Cardiac muscle cell (in vitro differentiated cells and primary cell): Measurements from ENCODE around the gene KLF15. TPM values are rescaled to one million over a fixed set of nuclear protein-coding genes. Genes with fewer than 3 reads are reported as not detected.
A peak's percentile ranks its signal among the peaks of the same experiment; 100 is the strongest.

Source experiments
- DNase-seq, 2 donors: peaks; one replicate each; pipeline versions ENCODE4 v3.0.0 to v3.0.0-alpha.2; 2010 to 2017; ENCODE audit warnings: low read depth in 1 of 2, low spot score in 1 of 2
- H3K27ac ChIP-seq: fragments of 200-600 bp; sonication (generic); 2 replicates; pipeline ENCODE4 v1.5.1; 2016
- H3K27me3 ChIP-seq: fragments of 200-600 bp; sonication (generic); 2 replicates; pipeline ENCODE4 v1.6.0; 2016; ENCODE audit warnings: control low read depth
- H3K36me3 ChIP-seq: fragments of 200-600 bp; sonication (generic); 2 replicates; pipeline ENCODE4 v1.5.1; 2016; ENCODE audit warnings: control low read depth
- H3K4me1 ChIP-seq: fragments of 200-600 bp; sonication (generic); 2 replicates; pipeline ENCODE4 v1.8.1; 2017; ENCODE audit warnings: low read depth, mild to moderate bottlenecking, mixed run types
- H3K4me3 ChIP-seq: fragments of 200-600 bp; sonication (generic); 2 replicates; pipeline ENCODE4 v1.5.1; 2016; ENCODE audit warnings: mild to moderate bottlenecking
- H3K9me3 ChIP-seq: fragments of 200-600 bp; sonication (generic); 2 replicates; pipeline ENCODE4 v1.5.1; 2017; ENCODE audit warnings: low read depth, mild to moderate bottlenecking, control low read depth
- CTCF ChIP-seq: IDR thresholded peaks from 2 replicates; pipeline ENCODE4 v1.5.1; 2012; ENCODE audit warnings: low read depth, mild to moderate bottlenecking, low read length
- polyA plus RNA-seq: library from polyadenylated mRNA; unstranded; fragments of >200 nt; fragmentation: Nextera tagmentation; extraction: Ambion mirVana; gene quantifications from 2 replicates; pipeline ENCODE4 v1.2.1, GENCODE V29; 2016
- total RNA-seq: library from RNA; depleted of rRNA; stranded (reverse); fragments of >200 nt; gene quantifications from 2 replicates; pipeline ENCODE4 v1.2.3, GENCODE V29; 2016

The KLF15 gene
- total and polyA plus RNA-seq, 2 experiments from 2014 or later = 0.75 to 16.5 TPM

DNA sequence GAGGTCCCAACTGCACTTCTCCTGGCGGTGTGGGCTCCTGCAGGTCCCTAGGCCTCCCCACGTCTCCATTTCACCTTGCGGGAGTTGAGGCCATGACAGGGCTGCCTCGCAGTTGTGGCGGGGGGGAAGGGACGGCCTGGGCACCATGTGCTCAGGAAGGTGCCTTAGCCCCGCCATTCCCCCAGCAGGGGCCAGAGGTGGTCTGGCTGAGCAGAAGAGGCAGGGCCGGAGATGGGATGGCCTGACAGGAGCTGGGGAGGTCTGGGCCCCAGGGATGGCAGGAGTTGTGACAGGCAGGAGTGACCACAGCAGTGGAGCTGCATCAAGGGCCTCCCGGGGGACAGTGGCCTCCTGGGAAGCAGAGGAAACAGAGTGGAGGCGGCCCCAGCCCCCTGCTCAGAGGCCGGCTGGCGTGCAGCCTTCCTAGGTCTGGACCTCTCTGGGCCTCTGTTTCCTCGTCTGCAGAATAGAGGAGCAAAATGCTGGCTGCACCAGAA is 18.7 kb upstream of the KLF15 start:
- DNase-seq = no peak
- H3K4me1 ChIP-seq = no peaks in the 10 kb centered on the region
- H3K9me3 ChIP-seq = no peaks in the 10 kb centered on the region
- H3K27me3 ChIP-seq = no peaks in the 10 kb centered on the region
- H3K4me3 ChIP-seq = no peak overlapping the region
- TF ChIP-seq CTCF = no peak
- no peaks in the 10 kb centered on the region for H3K36me3 ChIP-seq
- no peak overlapping the region for H3K27ac ChIP-seq

GRCh38 chr3:126373682-126374601 is 16.7 kb upstream of the KLF15 start:
- no peaks in the 10 kb centered on the region for H3K27me3 ChIP-seq
- H3K9me3 ChIP-seq = no peaks in the 10 kb centered on the region
- DNase-seq = peak; percentile 28 to 83
- H3K4me1 ChIP-seq = no peaks in the 10 kb centered on the region
- H3K4me3 ChIP-seq = no peak overlapping the region
- no peaks in the 10 kb centered on the region for H3K36me3 ChIP-seq
- H3K27ac ChIP-seq = no peak overlapping the region
- no peak for TF ChIP-seq CTCF

DNA sequence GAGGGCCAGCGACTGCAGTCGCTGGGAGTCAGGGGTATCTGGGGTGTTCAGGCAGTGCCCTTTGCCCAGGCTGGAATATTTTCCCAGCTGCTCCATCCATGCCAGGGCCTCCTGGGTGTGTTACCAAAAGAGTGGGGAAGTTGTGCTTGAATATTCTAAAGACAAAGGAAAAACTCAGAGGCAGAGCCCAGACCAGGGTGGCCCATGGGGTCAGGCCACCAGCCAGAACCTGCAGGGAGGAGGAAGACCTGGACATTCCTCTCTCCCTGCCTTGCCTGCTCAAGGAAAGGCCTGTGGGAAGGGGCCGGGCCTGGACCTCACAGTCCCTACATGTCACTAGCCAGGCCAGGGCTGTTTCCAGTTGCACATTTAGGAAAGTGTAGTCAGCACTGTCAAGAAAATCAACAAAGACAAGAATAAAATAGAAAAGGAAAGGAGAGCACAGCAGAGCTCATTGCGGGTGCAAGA is 16.0 kb upstream of the KLF15 start:
- Histone ChIP-seq H3K36me3 (no peaks in the 10 kb centered on the region), H3K4me1 (no peaks in the 10 kb centered on the region), H3K27me3 (no peaks in the 10 kb centered on the region), H3K9me3 (no peaks in the 10 kb centered on the region), H3K4me3 (no peak overlapping the region), H3K27ac (no peak overlapping the region)
- no peak for DNase-seq
- TF ChIP-seq CTCF = no peak

DNA sequence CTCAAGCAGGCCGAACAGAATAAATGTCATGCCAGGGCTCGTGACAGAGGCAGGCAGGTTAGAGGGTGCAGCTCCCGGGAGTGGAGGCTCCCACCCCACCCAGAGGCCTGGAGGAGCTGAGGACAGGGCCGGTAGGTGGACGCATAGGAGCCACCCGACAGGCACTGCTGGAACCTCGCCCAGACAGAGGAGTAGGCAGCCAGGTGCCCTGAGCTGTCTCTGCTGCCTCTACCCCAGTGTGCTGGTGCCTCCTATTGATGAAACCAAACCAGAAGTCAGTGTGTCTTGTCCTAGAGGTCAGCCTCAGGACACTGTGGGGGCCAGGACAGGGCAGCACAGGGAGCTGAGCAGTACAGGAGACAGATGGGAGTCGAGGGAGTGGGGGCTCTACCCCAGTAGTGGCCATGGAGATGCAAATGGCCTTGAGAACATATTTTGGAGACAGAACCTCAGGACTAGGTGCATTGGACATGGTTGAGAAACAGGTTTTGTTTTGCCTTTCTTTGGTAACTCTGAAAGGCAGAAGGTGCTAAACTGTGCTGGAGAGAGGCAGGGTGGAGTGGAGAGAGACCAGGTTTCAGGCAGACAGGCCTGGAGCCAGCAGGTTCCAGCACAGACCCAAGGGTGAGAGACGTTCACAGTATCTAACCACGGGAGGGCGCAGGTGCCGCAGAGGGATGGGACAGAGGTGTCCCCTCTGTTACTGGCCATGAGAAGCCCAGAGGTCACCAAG is 15.4 kb upstream of the KLF15 start:
- Histone ChIP-seq H3K27me3 (no peaks in the 10 kb centered on the region), H3K9me3 (no peaks in the 10 kb centered on the region), H3K27ac (no peak overlapping the region), H3K36me3 (no peaks in the 10 kb centered on the region), H3K4me1 (no peaks in the 10 kb centered on the region), H3K4me3 (no peak overlapping the region)
- DNase-seq = no peak
- no peak for TF ChIP-seq CTCF

- no peak for DNase-seq
- no peak overlapping the region for H3K4me3 ChIP-seq
- H3K27me3 ChIP-seq = no peaks in the 10 kb centered on the region
- H3K4me1 ChIP-seq = no peaks in the 10 kb centered on the region
- no peak overlapping the region for H3K27ac ChIP-seq
- no peaks in the 10 kb centered on the region for H3K36me3 ChIP-seq
- H3K9me3 ChIP-seq = no peaks in the 10 kb centered on the region
- TF ChIP-seq CTCF = no peak
These were observed 14.0 kb upstream of the KLF15 start for GRCh38 chr3:126371096-126371705.
